Chondrocyte (in vitro differentiated cells): ENCODE measurements around the gene C19orf25. TPM values are rescaled to one million over a fixed set of nuclear protein-coding genes. Genes with fewer than 3 reads are reported as not detected.

ENCODE experiments used
- DNase-seq: peaks from one replicate; pipeline ENCODE4 v3.0.0; 2021; ENCODE audit warnings: mixed read lengths, low spot score
- H3K27ac Mint-ChIP-seq: one replicate; pipeline ENCODE4 v1.8.0; 2021; ENCODE audit warnings: mild to moderate bottlenecking, moderate library complexity, mixed read lengths; ENCODE audit not compliant: unreplicated experiment
- H3K27me3 Mint-ChIP-seq: 2 replicates; pipeline ENCODE4 v1.8.0; 2021; ENCODE audit warnings: low read depth, mixed read lengths
- H3K36me3 Mint-ChIP-seq: 2 replicates; pipeline ENCODE4 v1.8.0; 2021; ENCODE audit warnings: low read depth, mixed read lengths
- H3K4me1 Mint-ChIP-seq: 2 replicates; pipeline ENCODE4 v1.8.0; 2021; ENCODE audit warnings: low read depth, mild to moderate bottlenecking, mixed read lengths
- H3K4me3 Mint-ChIP-seq: one replicate; pipeline ENCODE4 v1.8.0; 2021; ENCODE audit warnings: mild to moderate bottlenecking, moderate library complexity, mixed read lengths; ENCODE audit not compliant: unreplicated experiment
- H3K9me3 Mint-ChIP-seq: 2 replicates; pipeline ENCODE4 v1.8.0; 2021; ENCODE audit warnings: low read depth, mixed read lengths
- CTCF ChIP-seq: fragments of 200-600 bp; sonication (generic); IDR thresholded peaks from 2 replicates; pipeline ENCODE4 v1.5.0; 2021; ENCODE audit warnings: antibody characterized with exemption, mild to moderate bottlenecking, moderate library complexity
- total RNA-seq: library from RNA; stranded (reverse); gene quantifications from 3 replicates; pipeline ENCODE4 v1.2.1, GENCODE V29; 2021

C19orf25 gene
- total RNA-seq, 1 donor from 2014 or later = 23.3 TPM

DNA sequence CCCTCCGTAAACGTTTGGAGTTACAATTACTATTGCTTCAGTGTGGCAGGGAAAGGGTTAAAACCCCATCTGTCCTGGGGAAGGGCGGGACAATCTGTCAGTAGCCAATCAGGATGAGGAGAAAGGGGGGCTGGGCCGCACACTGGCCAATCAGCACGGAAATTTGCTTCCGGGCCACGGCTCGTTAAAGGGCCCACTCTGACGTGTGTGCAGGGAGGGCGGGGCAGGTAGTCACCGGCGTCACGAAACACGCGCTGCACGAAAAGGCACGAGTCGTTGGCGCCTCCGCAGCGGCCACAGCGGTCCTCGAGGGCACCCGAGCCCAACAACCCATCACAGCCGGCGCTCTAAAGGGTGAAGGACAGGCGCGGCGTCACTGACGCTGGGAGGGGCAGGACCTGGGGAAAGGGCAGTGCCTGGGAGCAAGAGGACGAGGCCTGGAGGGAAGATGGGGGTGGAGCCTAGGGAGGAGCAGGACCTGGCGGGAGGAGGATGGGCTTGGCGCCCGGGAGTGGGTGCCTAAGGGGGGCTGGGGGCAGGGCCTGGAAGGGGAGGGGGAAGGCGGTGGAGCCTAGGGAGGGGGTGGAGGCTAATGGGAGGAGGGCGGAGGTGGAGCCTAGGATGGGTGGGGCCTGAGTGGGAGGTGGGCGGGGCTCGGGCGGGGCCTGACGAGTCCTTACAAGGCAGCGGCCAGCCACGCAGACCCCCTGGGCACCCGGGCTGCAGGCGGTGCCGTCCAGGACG, 28.9 kb upstream of the C19orf25 start:
- peaks cover 19% of the 10 kb centered on the region for H3K4me1 Mint-ChIP-seq
- H3K27me3 Mint-ChIP-seq = peaks cover 7% of the 10 kb centered on the region
- no peaks in the 10 kb centered on the region for H3K9me3 Mint-ChIP-seq
- peak overlapping the region; percentile 99 for H3K27ac Mint-ChIP-seq
- H3K4me3 Mint-ChIP-seq = peak overlapping the region; percentile 90
- H3K36me3 Mint-ChIP-seq = no peaks in the 10 kb centered on the region
- peak; percentile 97 for DNase-seq
- TF ChIP-seq CTCF = no peak

DNA sequence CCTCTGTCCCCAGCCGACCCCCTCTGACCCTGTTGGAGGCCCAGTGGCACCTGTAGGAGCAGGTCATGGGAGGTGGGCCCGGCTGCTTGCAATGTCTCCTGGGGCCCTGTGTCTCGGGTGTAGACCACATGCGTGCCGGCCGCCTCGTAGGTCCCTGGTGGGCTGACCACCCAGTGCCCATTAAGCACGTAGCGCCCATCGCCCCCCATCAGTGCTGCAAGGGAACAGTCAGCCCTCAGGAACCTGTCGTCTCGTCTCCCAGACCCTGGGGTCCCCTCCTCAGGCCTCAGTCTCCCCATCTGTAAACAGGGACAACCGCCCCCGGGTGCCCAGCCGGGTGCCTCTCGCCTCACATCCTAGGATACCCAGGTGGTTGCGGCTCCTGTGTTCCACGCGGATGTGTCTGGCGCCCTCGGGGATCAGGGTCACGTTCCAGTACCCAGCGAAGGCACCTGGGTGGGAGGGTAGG, 28.2 kb upstream of the C19orf25 start:
- DNase-seq = no peak
- H3K9me3 Mint-ChIP-seq = no peaks in the 10 kb centered on the region
- peaks cover 14% of the 10 kb centered on the region for H3K4me1 Mint-ChIP-seq
- H3K4me3 Mint-ChIP-seq = no peak overlapping the region
- H3K27ac Mint-ChIP-seq = peak overlapping the region; percentile 99
- peaks cover 7% of the 10 kb centered on the region for H3K27me3 Mint-ChIP-seq
- TF ChIP-seq CTCF = no peak
- no peaks in the 10 kb centered on the region for H3K36me3 Mint-ChIP-seq

- H3K27me3 Mint-ChIP-seq = peaks cover 7% of the 10 kb centered on the region
- TF ChIP-seq CTCF = no peak
- peaks cover 12% of the 10 kb centered on the region for H3K4me1 Mint-ChIP-seq
- DNase-seq = peak; percentile 95
- no peak overlapping the region for H3K27ac Mint-ChIP-seq
- no peak overlapping the region for H3K4me3 Mint-ChIP-seq
- no peaks in the 10 kb centered on the region for H3K36me3 Mint-ChIP-seq
- H3K9me3 Mint-ChIP-seq = no peaks in the 10 kb centered on the region
Observed at GRCh38 chr19:1505991-1506881, 27.2 kb upstream of the C19orf25 start.

DNA sequence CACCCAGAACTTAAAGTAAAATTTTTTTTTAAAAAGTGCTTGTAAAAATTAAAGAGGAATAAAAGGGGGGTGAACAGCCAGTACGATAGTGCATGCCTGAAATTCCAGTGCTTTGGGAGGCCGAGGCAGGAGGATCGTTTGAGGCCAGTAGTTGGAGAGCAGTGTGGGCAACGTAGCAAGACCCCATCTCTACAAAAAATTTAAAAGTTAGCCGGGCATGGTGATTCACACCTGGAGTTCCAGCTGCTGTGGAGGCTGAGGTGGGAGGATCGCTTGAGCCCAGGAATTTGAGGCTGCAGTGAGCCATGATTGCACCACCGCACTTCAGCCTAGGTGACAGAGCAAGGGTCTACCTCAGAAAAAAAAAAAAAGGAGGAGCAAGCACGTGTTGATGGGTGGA, 26.0 kb upstream of the C19orf25 start:
- Mint-ChIP-seq H3K27ac (no peak overlapping the region), H3K9me3 (no peaks in the 10 kb centered on the region), H3K4me3 (no peak overlapping the region), H3K4me1 (peaks cover 8% of the 10 kb centered on the region), H3K27me3 (peaks cover 7% of the 10 kb centered on the region), H3K36me3 (no peaks in the 10 kb centered on the region)
- DNase-seq = no peak
- no peak for TF ChIP-seq CTCF
